HepG2 (cell line): Measurements from ENCODE around the gene WDR81. TPM values are rescaled to one million over a fixed set of nuclear protein-coding genes. Genes with fewer than 3 reads are reported as not detected.

Experiments used
- ATAC-seq: fragments of 200-7000 bp; cut with Tn5 transposase; 3 replicates; pipeline ENCODE4 v1.9.1; 2020; ENCODE audit warnings: mild to moderate bottlenecking, moderate library complexity
- BruUV-seq: library from RNA; stranded (reverse); fragments of 400-500 nt; replicated peaks from 2 replicates; lab custom pipeline; 2021; lab: Mats Ljungman, UMichigan
- CTCF ChIA-PET: fragments of 300-600 bp; formaldehyde crosslinking; extraction: SDS; loops from one replicate; lab custom pipeline; 2021; ENCODE audit warnings: low total read pairs, inconsistent platforms, low intra/inter-chr PET ratio; lab: Yijun Ruan, JAX
- POLR2A ChIA-PET: fragments of 350-600 bp; sonication (Branson Sonifier 250); formaldehyde crosslinking; loops from one replicate; lab custom pipeline; 2020; ENCODE audit warnings: antibody characterized with exemption, inconsistent platforms; lab: Yijun Ruan, JAX
- DNase-seq: peaks from one replicate; pipeline ENCODE4 v3.0.0-alpha.2; 2015; ENCODE audit warnings: low spot score
- FAIRE-seq: peaks from 3 replicates; lab custom pipeline; 2011; peaks lifted over from hg19 to GRCh38; lab: Jason Lieb, UNC
- H2AFZ ChIP-seq: one replicate; pipeline ENCODE4 v1.6.1; 2011; ENCODE audit warnings: low read length, inconsistent platforms
- H3K27ac ChIP-seq: fragments of 300-600 bp; 3 replicates; pipeline ENCODE4 v1.8.0; 2011; ENCODE audit warnings: mixed run types, mild to moderate bottlenecking, mixed read lengths, low read length, inconsistent platforms; ENCODE audit not compliant: insufficient read depth; ENCODE audit errors: extremely low read length
- H3K27me3 ChIP-seq, 2 experiments: fragments of 200-600 bp in 1 of 2; 2 replicates in 1 of 2; 3 replicates in 1 of 2; pipeline versions ENCODE4 v1.6.0 to v1.8.0; 2011; ENCODE audit warnings: low read length in 2 of 2, mild to moderate bottlenecking in 2 of 2, moderate library complexity in 2 of 2, inconsistent platforms in 1 of 2; ENCODE audit not compliant: insufficient read depth in 2 of 2, control insufficient read depth in 1 of 2
- H3K36me3 ChIP-seq, 2 experiments: fragments of 200-600 bp in 1 of 2; replicated peaks in 1 of 2; 2 replicates in 1 of 2; 3 replicates in 1 of 2; pipeline versions ENCODE4 v1.5.1 to v1.8.0; 2011; ENCODE audit warnings: low read length in 2 of 2, inconsistent platforms in 1 of 2; ENCODE audit not compliant: insufficient read depth in 2 of 2, control insufficient read depth in 1 of 2
- H3K4me1 ChIP-seq: 2 replicates; pipeline ENCODE4 v1.5.1; 2012; ENCODE audit warnings: low read length, inconsistent platforms; ENCODE audit not compliant: insufficient read depth
- H3K4me2 ChIP-seq: 2 replicates; pipeline ENCODE4 v1.6.0; 2011; ENCODE audit warnings: low read depth, low read length, inconsistent platforms
- H3K4me3 ChIP-seq, 3 experiments: fragments of 200-600 bp in 1 of 3; sonication (generic), shearing (Covaris generic) in 1 of 3; replicated peaks in 1 of 3; 2 replicates each; pipeline ENCODE4 v1.5.1; 2011 to 2016; ENCODE audit warnings: low read length in 3 of 3, inconsistent platforms in 2 of 3, low read depth in 2 of 3, mild to moderate bottlenecking in 2 of 3, control low read depth in 1 of 3, mixed read lengths in 1 of 3; ENCODE audit not compliant: insufficient read depth in 1 of 3
- H3K79me2 ChIP-seq: one replicate; pipeline ENCODE4 v1.6.1; 2011; ENCODE audit warnings: low read length, inconsistent platforms; ENCODE audit not compliant: insufficient read depth
- H3K9ac ChIP-seq: 2 replicates; pipeline ENCODE4 v1.6.0; 2011; ENCODE audit warnings: mild to moderate bottlenecking, low read depth, low read length, inconsistent platforms; ENCODE audit not compliant: insufficient read depth
- H3K9me3 ChIP-seq: 2 replicates; pipeline ENCODE4 v1.5.1; 2012; ENCODE audit warnings: mild to moderate bottlenecking, low read length
- H4K20me1 ChIP-seq: 2 replicates; pipeline ENCODE4 v1.6.0; 2011; ENCODE audit warnings: inconsistent platforms, mild to moderate bottlenecking, low read length, moderate library complexity; ENCODE audit not compliant: insufficient read depth
- ATF2 ChIP-seq: sonication (generic); formaldehyde crosslinking; IDR thresholded peaks from 2 replicates; pipeline ENCODE4 v1.4.0; 2020; ENCODE audit warnings: missing genetic modification reagents
- BORCS8-MEF2B ChIP-seq: sonication (generic); formaldehyde crosslinking; IDR thresholded peaks from 2 replicates; pipeline ENCODE4 v1.8.0; 2022; ENCODE audit warnings: mild to moderate bottlenecking, missing genetic modification reagents
- BRD4 ChIP-seq: sonication (generic); formaldehyde crosslinking; IDR thresholded peaks from 2 replicates; pipeline ENCODE4 v1.4.0; 2020; ENCODE audit warnings: missing genetic modification reagents
- DBP ChIP-seq: sonication (generic); formaldehyde crosslinking; IDR thresholded peaks from 2 replicates; pipeline ENCODE4 v1.4.0; 2020; ENCODE audit warnings: missing genetic modification reagents; ENCODE audit errors: not compliant biosample characterization
- ELF3 ChIP-seq: IDR thresholded peaks from 2 replicates; pipeline ENCODE4 v1.6.1; 2016; ENCODE audit warnings: missing genetic modification reagents, missing compliant biosample characterization
- HOMEZ ChIP-seq: IDR thresholded peaks from 2 replicates; pipeline ENCODE4 v1.6.1; 2016; ENCODE audit warnings: low read depth
- KDM3A ChIP-seq: IDR thresholded peaks from 2 replicates; pipeline ENCODE4 v1.6.1; 2018; ENCODE audit warnings: low read depth, missing compliant biosample characterization
- NR2C2 ChIP-seq: sonication (generic); formaldehyde crosslinking; IDR thresholded peaks from 2 replicates; pipeline ENCODE4 v1.4.0; 2020; ENCODE audit warnings: missing genetic modification reagents, mild to moderate bottlenecking, moderate library complexity, borderline replicate concordance
- PHF8 ChIP-seq: sonication (generic); formaldehyde crosslinking; IDR thresholded peaks from 2 replicates; pipeline ENCODE4 v1.5.0; 2020; ENCODE audit warnings: missing genetic modification reagents
- SPEN ChIP-seq: sonication (generic); formaldehyde crosslinking; IDR thresholded peaks from 2 replicates; pipeline ENCODE4 v1.5.1; 2020; ENCODE audit warnings: low read depth, mild to moderate bottlenecking, missing genetic modification reagents
- SRSF4 ChIP-seq: fragments of 200-400 bp; formaldehyde crosslinking; IDR thresholded peaks from one replicate; pipeline ENCODE4 v1.6.1; 2018; ENCODE audit warnings: mild to moderate bottlenecking, low read depth, low read length, moderate library complexity; ENCODE audit not compliant: poor library complexity, severe bottlenecking
- ZFP1 ChIP-seq: IDR thresholded peaks from 2 replicates; pipeline ENCODE4 v1.6.1; 2016
- ZMAT3 ChIP-seq: sonication (generic); formaldehyde crosslinking; conservative IDR thresholded peaks from 2 replicates; pipeline ENCODE4 v1.7.0; 2021; ENCODE audit warnings: missing genetic modification reagents
- ZNF30 ChIP-seq: sonication (generic); formaldehyde crosslinking; IDR thresholded peaks from 2 replicates; pipeline ENCODE4 v1.5.0; 2020; ENCODE audit warnings: mild to moderate bottlenecking, missing genetic modification reagents
- ZNF331 ChIP-seq: sonication (generic); formaldehyde crosslinking; IDR thresholded peaks from 2 replicates; pipeline ENCODE4 v1.4.0; 2020; ENCODE audit warnings: missing genetic modification reagents
- ZNF781 ChIP-seq: sonication (generic); formaldehyde crosslinking; IDR thresholded peaks from 2 replicates; pipeline ENCODE4 v1.5.1; 2020; ENCODE audit warnings: borderline replicate concordance, mild to moderate bottlenecking, missing genetic modification reagents; ENCODE audit errors: not compliant biosample characterization
- ZNF891 ChIP-seq: sonication (generic); formaldehyde crosslinking; IDR thresholded peaks from 2 replicates; pipeline ENCODE4 v1.5.0; 2020; ENCODE audit warnings: mild to moderate bottlenecking, missing genetic modification reagents
- WGBS: methylation state at CpG from one replicate; pipeline ENCODE4 v1.1.6; 2017; ENCODE audit warnings: low lambda C conversion rate; 5-methylcytosine and 5-hydroxymethylcytosine counted together
- in situ Hi-C: cut with HindIII; loops from 2 replicates; pipeline ENCODE4 v1.10.0; 2017; ENCODE audit warnings: low pct_unique_long_range_greater_than_20kb; ENCODE audit not compliant: extremely low pct_ligation_motif_present
- intact Hi-C: fragments of 100-400 bp; cut with micrococcal nuclease; formaldehyde crosslinking; loops from one replicate; pipeline ENCODE4 v1.10.0; 2022; ENCODE audit not compliant: unreplicated experiment
- polyA plus RNA-seq, 8 experiments: library from polyadenylated mRNA; depleted of rRNA in 3 of 8; stranded (reverse) in 7 of 8; unstranded in 1 of 8; fragments of >200 nt; fragmentation: Illumina TruSeq in 4 of 8; extraction: Trizol in 4 of 8; gene quantifications; 2 replicates each; pipeline versions ENCODE4 v1.2.1 to v1.2.3, GENCODE V29; 2011 to 2016; ENCODE audit warnings: low read depth in 4 of 8, missing spikeins in 1 of 8, mixed read lengths in 1 of 8; ENCODE audit not compliant: insufficient read depth in 1 of 8
- total RNA-seq, 5 experiments: library from RNA; depleted of rRNA; stranded (reverse); fragments of >200 nt; fragmentation: Illumina TruSeq; extraction: Trizol; gene quantifications; 2 replicates each; pipeline ENCODE4 v1.2.3, GENCODE V29; 2016; ENCODE audit warnings: low read depth in 1 of 5
- TF ChIP-seq, protein P1 (sequence below): sonication (generic); formaldehyde crosslinking; IDR thresholded peaks from 2 replicates; pipeline ENCODE4 v1.5.0; 2020; ENCODE audit warnings: missing genetic modification reagents

WDR81 gene
- total and polyA plus RNA-seq, 2 of the 13 experiments (the other 11 are each of a cell fraction or from before 2014, with no cell fraction given) = 9.1 to 16.7 TPM

DNA sequence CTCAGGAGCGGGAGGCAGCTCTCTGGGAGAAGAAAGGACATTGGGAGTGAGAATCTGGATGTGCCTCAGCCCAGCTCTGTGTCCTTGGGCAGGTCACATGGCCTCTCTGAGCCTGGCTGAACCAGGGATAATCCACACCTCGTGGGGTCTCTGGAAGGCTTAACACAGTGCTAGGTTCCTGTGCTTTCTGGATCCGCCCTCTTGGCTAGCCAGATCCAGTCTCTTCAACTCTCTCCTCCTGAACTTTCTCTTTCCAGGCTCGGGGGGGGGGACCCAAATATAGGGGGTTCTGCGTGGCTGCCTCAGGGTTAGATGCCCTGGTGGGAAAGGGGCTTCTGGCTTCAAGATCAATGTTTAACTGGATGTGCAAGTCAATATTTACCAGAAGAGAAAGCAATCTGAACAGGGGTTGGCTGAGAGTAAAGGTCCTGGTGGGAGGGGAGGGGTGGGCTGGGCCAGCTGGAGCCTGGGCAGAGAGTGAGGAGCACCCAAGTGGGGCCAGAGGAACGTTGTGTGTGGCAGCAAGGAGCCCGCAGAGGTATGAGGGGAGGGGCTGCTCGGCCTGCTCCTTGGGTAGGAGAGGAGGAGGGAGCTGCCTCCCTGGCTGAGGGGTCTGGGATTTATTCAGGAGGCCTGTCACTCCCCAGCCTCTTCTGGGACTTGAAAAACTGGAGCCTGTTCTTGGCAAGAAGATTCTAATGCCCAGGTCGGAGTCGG, 18.0 kb downstream of the WDR81 start, which contains the start of gene SERPINF2:
TSS of gene SERPINF2 (plus strand) at position 501 of the 717 bp plus-strand sequence. CDS start 2,125 bp downstream, outside the sequence.
- no TSS peak for BruUV-seq
- intact Hi-C loops (loop anchor here (1.0 to 2.0 kb wide), 2 partner anchors 20 to 26 kb away; partner anchors contain the start of gene SERPINF1), in situ Hi-C loops (no loop called here)
- FAIRE-seq (peak; percentile 95), ATAC-seq (peak; percentile 89), DNase-seq (peak; percentile 93)
- peaks cover 7 to 15% of the 10 kb centered on the region in 2 experiments; a peak in 4 of 5 replicates for H3K36me3 ChIP-seq
- H2AFZ ChIP-seq = no peak within 1 kb of the TSS
- H3K27me3 ChIP-seq = no peaks in the 10 kb centered on the region
- peak within 1 kb of the TSS; percentile 88 for H3K4me2 ChIP-seq
- H3K9me3 ChIP-seq = no peaks in the 10 kb centered on the region
- peaks cover 14% of the 10 kb centered on the region; the same call in 1 of the 2 replicates for H4K20me1 ChIP-seq
- H3K79me2 ChIP-seq = peaks cover 32% of the 10 kb centered on the region
- H3K4me3 ChIP-seq = peak within 1 kb of the TSS; percentile 60 to 83 (median 73)
- peak within 1 kb of the TSS; percentile 84 for H3K27ac ChIP-seq
- 0% methylated on average over 8 of the region's 10 CpGs for WGBS
- POLR2A ChIA-PET = interaction anchor here (0.6 to 16.4 kb wide), 15 partner anchors 9 to 256 kb away, joined by 3 to 299 read pairs (median 5); partner anchors contain the start of genes RILP, SERPINF1 and WDR81
- H3K9ac ChIP-seq = peak within 1 kb of the TSS; percentile 80
- H3K4me1 ChIP-seq = peaks cover 59% of the 10 kb centered on the region
- CTCF ChIA-PET = no interaction called here
- no peak for TF ChIP-seq ZNF781 (CRISPR knock-in tag)
- peak; percentile 23; the same call in 1 of the 2 replicates for TF ChIP-seq ZNF891
- peak; percentile 58 for TF ChIP-seq PHF8 (CRISPR knock-in tag)
- peak; percentile 53; the same call in 1 of the 2 replicates for TF ChIP-seq SPEN (CRISPR knock-in tag)
- no peak for TF ChIP-seq SRSF4
- no peak for TF ChIP-seq KDM3A
- peak; percentile 73; the same call in 1 of the 2 replicates for TF ChIP-seq BORCS8-MEF2B
- TF ChIP-seq ZFP1 (CRISPR knock-in tag) = 0 out of 2 replicates have a peak, but pooled peaks have one; percentile 24
- TF ChIP-seq ZMAT3 (CRISPR knock-in tag) = no peak
- peak; percentile 10; the same call in 1 of the 2 replicates for TF ChIP-seq ELF3 (CRISPR knock-in tag)
- TF ChIP-seq NR2C2 (CRISPR knock-in tag) = peak; percentile 46; the same call in 1 of the 2 replicates
- TF ChIP-seq ATF2 = peak; percentile 45; the same call in 1 of the 2 replicates
- TF ChIP-seq DBP (CRISPR knock-in tag) = peak; percentile 30
- TF ChIP-seq BRD4 (CRISPR knock-in tag) = peak; percentile 64; the same call in 1 of the 2 replicates
- TF ChIP-seq ZNF30 (CRISPR knock-in tag) = 0 out of 2 replicates have a peak, but pooled peaks have one; percentile 14
- peak; percentile 31; the same call in 1 of the 2 replicates for TF ChIP-seq HOMEZ
- TF ChIP-seq, protein P1, sequence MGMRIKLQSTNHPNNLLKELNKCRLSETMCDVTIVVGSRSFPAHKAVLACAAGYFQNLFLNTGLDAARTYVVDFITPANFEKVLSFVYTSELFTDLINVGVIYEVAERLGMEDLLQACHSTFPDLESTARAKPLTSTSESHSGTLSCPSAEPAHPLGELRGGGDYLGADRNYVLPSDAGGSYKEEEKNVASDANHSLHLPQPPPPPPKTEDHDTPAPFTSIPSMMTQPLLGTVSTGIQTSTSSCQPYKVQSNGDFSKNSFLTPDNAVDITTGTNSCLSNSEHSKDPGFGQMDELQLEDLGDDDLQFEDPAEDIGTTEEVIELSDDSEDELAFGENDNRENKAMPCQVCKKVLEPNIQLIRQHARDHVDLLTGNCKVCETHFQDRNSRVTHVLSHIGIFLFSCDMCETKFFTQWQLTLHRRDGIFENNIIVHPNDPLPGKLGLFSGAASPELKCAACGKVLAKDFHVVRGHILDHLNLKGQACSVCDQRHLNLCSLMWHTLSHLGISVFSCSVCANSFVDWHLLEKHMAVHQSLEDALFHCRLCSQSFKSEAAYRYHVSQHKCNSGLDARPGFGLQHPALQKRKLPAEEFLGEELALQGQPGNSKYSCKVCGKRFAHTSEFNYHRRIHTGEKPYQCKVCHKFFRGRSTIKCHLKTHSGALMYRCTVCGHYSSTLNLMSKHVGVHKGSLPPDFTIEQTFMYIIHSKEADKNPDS = 0 out of 2 replicates have a peak, but pooled peaks have one; percentile 30
- TF ChIP-seq ZNF331 (CRISPR knock-in tag) = peak; percentile 56
